Urinary bladder (tissue), 4 donors: ENCODE data around the gene AHCYL1. TPM values are rescaled to one million over a fixed set of nuclear protein-coding genes. Genes with fewer than 3 reads are reported as not detected.

ENCODE experiments used
- DNase-seq: peaks from one replicate; pipeline ENCODE4 v3.0.0-alpha.2; 2015; ENCODE audit errors: extremely low spot score
- H3K27ac ChIP-seq: one replicate; pipeline ENCODE4 v1.5.1; 2013; ENCODE audit warnings: low read depth, mild to moderate bottlenecking, moderate library complexity
- H3K36me3 ChIP-seq: one replicate; pipeline ENCODE4 v1.6.1; 2013; ENCODE audit warnings: mild to moderate bottlenecking, moderate library complexity; ENCODE audit not compliant: insufficient read depth
- H3K4me1 ChIP-seq: one replicate; pipeline ENCODE4 v1.6.1; 2013; ENCODE audit warnings: mild to moderate bottlenecking, moderate library complexity; ENCODE audit not compliant: insufficient read depth
- H3K4me3 ChIP-seq: one replicate; pipeline ENCODE4 v1.5.1; 2013; ENCODE audit warnings: low read depth, low read length
- WGBS: extraction: QIAGEN DNeasy Blood & Tissue Kit; methylation state at CpG from one replicate; pipeline ENCODE4 v1.1.7; 2013; 5-methylcytosine and 5-hydroxymethylcytosine counted together
- polyA plus RNA-seq: library from polyadenylated mRNA; stranded (reverse); fragments of 200-250 nt; gene quantifications from one replicate; pipeline ENCODE4 v1.2.3, GENCODE V29; 2013
- total RNA-seq: library from RNA; depleted of rRNA; stranded (reverse); fragments of >200 nt; gene quantifications from one replicate; pipeline ENCODE4 v1.2.3, GENCODE V29; 2014
- donor health status: healthy with polysubstance abuse.
- donor health status: healthy.

Gene AHCYL1
- total and polyA plus RNA-seq, 2 donors: 46.2 to 68.1 TPM

DNA sequence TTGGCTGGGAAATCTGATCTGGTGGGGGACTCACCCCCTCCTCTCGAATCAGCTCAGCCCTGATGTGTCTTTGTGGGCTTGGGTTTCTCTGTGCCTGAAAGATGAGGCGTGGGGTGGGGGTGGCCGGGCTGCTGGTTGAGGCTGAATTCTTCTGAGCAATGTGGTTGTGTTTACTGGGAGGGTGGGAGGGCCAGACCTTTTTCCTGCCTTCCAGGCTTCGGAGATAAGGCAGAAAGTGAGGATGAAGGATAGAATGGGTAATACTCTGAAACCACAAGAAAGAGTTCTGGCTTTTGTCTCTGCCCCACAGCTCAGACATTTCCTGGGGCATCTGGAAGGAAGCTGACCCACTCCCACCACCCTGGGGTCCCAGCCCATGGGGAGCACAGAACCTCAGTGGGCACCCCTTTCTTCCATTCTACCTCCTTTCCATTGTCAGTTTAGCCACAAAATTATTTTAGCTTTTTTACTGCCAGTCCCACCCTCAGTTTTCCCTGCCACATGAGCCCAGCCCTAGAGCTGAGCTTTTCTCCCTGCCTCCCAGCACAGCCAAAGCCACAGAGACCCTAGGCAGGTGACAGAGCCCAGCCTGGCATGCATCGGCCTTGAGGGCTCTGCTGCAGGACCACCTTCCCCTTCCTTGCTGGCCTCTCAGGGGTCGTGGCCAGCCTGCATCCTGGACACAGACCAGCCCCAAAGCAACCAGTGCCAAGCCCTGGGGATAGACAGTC lies 74.7 kb downstream of the AHCYL1 start:
- 68% methylated on average over 6 of the region's 6 CpGs for WGBS
- Histone ChIP-seq H3K36me3 (peaks cover 2% of the 10 kb centered on the region), H3K27ac (no peak overlapping the region), H3K4me1 (no peaks in the 10 kb centered on the region), H3K4me3 (no peak overlapping the region)
- DNase-seq: no peak

DNA sequence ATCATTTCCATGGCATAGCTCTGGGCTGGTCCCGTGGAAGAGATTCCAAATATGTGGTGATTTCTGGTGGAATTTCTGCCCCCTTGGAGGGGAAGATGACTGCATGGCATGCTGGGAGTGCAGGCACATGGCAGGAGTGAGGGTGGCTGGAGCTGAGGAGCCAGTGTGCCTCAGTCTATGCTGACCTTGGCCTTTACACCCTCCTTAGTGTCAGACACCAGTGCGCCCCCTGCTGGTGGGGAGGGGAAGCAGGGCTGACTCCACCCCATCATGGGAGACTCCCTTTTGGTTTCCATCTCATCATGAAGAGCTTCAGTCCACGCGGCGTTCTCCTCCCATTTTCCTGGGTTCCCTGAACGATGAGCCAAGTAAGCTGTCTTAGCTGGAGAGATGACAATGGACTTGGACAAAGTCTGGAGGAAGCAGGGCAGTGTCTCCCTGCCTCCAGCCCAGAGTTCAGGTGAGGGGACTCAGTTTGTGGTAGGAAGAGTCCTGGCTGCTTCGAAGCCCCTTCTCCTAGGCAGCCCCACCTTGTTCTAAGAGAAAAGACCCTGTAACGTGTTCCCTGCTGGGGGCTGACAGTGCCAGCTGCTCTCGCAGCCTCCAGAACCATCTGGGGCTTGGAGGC lies 75.6 kb downstream of the AHCYL1 start:
- no peak overlapping the region for H3K27ac ChIP-seq
- H3K36me3 ChIP-seq: peaks cover 2% of the 10 kb centered on the region
- DNase-seq: no peak
- H3K4me3 ChIP-seq: no peak overlapping the region
- 86% methylated on average over 9 of the region's 9 CpGs for WGBS
- no peaks in the 10 kb centered on the region for H3K4me1 ChIP-seq

DNA sequence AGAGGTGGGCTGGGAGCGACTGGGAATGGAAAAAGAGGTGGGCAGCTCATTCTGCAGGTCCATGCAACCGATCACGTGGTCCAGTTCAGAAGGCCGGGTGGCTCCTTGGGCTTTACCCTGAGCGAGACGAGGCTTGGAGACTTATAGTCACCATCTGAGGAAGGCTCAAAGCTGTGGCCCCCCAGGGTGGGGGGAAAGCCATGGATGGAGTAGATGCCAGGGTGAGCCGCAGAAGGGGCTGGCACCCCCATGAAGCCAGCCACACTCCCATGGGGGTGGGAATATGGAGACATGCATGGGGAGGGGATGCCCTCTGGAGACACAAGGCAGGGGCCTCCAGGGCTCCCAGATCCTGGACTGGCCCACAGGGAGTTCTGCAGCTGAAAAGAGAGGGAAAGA lies 76.1 kb downstream of the AHCYL1 start:
- no peak overlapping the region for H3K4me3 ChIP-seq
- 90% methylated on average over 7 of the region's 7 CpGs for WGBS
- H3K27ac ChIP-seq: no peak overlapping the region
- no peaks in the 10 kb centered on the region for H3K4me1 ChIP-seq
- DNase-seq: no peak
- H3K36me3 ChIP-seq: peaks cover 2% of the 10 kb centered on the region

DNA sequence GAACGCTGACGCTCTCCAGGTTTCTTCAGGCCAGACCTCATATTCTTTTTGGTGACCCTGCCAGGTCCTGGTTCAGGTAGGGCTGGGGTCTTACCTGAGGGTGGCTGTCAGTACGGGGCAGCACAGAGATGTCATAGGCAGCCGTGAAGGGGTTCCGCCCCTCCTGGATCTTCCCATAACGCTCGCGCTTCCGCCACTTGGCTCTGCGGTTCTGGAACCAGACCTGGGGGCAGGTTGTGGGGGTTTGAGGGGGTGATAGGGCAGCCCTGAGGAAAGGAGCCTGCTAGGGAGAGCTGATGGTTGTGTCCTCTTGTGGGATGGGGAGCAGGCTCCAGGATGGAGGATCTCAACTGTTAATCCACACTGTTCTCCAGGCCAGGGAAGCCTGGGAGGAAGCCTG lies 76.8 kb downstream of the AHCYL1 start:
- Histone ChIP-seq H3K4me3 (no peak overlapping the region), H3K27ac (no peak overlapping the region), H3K36me3 (peaks cover 2% of the 10 kb centered on the region), H3K4me1 (no peaks in the 10 kb centered on the region)
- DNase-seq: no peak
- 92% methylated on average over 10 of the region's 10 CpGs for WGBS

DNA sequence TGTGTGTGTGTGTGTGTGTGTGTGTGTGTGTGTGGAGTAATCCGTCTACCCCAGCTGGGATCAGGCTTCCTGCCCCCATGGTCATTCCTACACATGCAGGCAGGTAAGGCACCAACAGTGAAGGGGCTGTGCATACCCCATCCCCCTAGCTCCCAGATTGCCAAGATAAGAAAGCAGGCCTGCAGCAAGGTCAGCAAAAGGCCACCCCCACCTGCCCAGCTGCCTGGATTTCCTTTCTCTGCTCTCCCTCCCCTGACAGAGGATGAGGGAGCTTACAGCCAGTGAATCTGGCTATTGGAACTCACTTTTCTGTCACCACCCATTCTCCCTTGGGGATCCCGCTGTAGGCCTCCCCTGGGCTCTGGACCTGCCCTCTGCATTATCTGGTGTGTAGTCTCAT lies 78.0 kb downstream of the AHCYL1 start:
- Histone ChIP-seq H3K4me3 (no peak overlapping the region), H3K27ac (no peak overlapping the region), H3K36me3 (peaks cover under 1% of the 10 kb centered on the region), H3K4me1 (no peaks in the 10 kb centered on the region)
- no peak for DNase-seq
- 83% methylated on average over 2 of the region's 2 CpGs for WGBS

DNA sequence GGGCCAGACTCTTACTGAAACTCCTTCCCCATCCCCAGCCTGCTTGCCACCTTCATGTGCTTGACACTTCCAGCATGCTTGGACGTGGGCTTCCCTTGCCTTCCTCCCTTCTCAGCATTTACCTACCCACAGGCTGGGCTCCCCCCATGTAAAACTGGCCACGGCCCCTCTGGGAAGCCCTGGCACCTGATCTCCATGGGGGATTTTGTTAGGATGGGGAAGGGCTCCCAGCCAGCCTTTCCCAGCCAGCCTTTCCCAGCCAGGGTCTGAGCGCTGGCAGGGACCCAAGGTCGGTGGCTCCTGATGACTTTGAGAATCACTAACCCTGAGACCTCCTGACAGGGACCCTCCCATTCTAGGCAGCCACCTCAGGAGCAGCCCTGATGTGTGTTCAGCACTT lies 79.2 kb downstream of the AHCYL1 start:
- Histone ChIP-seq H3K4me3 (no peak overlapping the region), H3K27ac (no peak overlapping the region), H3K4me1 (no peaks in the 10 kb centered on the region), H3K36me3 (no peaks in the 10 kb centered on the region)
- no peak for DNase-seq
- WGBS: 60% methylated on average over 4 of the region's 4 CpGs

DNA sequence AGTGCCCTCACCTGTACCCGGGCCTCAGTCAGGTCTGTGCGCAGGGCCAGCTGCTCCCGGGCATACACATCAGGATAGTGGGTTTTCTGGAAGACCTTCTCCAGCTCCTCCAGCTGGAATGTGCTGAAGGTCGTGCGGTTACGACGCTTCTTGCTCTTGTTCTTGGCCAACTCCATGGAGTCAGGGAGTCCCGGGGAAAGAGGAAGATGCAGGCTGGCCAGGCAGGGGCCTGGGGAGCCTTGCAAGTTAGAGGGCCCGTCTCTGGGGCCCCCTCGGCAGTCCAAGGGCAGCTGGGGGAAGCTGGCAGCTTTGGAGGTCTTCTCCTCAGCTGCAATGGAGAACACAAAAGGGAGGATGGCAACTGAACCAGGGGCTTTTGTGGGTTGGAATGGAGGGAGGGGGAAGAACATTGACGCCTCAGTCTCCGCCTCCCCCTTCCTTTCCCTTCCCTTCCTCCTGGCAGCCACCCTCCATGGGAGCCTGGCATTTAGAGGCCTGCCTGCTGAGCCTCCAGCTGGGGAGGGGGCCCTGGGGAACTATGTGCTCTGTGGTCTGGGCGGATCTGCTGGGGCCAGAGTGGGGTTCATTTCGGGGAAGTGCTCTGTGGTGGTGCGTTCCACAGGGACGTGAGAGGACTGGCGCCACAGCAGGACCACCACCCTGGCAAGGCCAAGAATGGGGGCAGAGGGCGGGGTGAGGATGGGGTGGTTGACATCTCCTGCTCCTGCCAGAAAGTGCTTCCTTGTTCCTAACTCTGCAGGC lies 80.2 kb downstream of the AHCYL1 start:
- WGBS: 85% methylated on average over 18 of the region's 18 CpGs
- Histone ChIP-seq H3K27ac (no peak overlapping the region), H3K4me1 (no peaks in the 10 kb centered on the region), H3K4me3 (no peak overlapping the region), H3K36me3 (no peaks in the 10 kb centered on the region)
- DNase-seq: no peak

DNA sequence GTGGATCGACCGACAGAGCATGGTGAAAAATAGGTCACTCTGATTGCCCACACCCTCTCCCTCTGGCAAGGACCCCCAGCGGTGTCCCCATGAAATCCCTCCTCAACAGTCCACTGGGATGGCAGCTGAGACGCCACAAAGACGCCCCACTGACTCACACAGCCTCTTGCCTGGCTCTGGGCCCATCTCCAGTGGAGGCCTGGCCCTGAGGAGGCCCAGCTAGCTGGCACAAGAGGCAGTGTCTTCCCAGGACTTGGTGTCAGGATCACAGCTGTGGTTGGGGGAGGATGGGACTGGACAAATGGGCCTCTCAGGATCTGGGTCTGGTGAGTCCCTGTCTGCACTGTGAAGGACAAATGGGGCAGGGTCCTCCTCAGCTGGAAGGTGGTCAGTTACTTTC lies 81.3 kb downstream of the AHCYL1 start:
- Histone ChIP-seq H3K27ac (no peak overlapping the region), H3K4me3 (no peak overlapping the region), H3K4me1 (no peaks in the 10 kb centered on the region), H3K36me3 (no peaks in the 10 kb centered on the region)
- no peak for DNase-seq
- WGBS: 85% methylated on average over 5 of the region's 5 CpGs

DNA sequence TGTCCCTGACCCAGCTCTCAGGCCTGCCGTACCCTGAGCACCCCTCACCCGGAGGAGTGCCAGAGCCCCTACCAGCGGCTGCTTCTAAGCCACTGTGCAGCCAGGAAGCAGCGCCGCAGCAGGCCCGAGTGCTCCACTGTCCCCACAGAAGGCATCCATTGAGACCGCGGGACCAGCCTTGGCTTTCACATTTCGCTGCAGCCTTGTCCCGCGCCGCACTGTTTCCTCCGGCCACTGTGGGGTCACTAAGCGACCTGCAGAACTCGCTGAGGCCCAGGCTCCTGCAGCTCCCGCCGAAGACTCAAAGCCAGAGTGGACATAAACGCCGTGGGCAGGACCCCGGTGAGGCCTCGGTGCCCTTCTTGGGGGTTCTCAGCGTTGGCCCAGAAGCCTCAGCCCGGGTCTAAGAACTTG lies 82.9 kb downstream of the AHCYL1 start:
- H3K27ac ChIP-seq: no peak overlapping the region
- DNase-seq: no peak
- H3K36me3 ChIP-seq: no peaks in the 10 kb centered on the region
- H3K4me3 ChIP-seq: no peak overlapping the region
- WGBS: 56% methylated on average over 23 of the region's 23 CpGs
- H3K4me1 ChIP-seq: no peaks in the 10 kb centered on the region

DNA sequence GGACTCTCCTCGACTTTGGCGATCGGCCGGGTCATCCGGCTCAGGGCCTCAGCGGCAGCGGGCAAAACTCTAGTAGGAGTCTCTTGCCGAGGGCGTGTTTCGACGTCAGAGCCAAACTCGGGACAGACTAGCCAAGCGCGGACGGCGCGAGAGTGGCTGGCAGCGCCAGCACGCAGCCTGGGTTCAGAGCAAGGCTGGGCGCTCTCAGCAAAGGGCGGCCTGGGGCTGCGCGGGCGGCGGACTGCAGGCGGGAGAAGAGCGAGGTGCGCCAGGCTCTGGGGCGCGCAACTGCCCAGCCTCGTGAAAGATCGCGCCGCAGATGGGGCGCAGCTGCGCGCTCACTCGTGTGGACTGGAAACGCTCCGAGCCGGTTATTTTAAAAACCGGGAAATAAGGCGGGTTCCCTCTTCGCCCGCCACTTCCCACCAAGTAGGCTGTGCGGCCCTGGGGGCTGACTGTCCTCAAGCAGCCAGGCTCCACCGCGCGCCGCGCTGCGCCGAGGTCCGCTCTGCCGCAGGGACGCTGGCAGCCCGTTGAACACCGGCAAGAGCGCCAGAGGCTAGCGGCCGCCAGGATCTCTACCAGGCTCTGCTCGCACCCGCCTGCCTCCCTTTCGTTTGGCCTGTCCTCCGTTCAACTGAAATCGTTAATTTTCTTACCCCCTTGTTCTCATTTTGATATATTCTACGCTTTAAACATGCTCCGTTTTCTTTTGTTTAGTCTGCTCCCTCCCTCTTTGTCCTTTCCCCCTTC lies 83.5 kb downstream of the AHCYL1 start:
- Histone ChIP-seq H3K36me3 (no peaks in the 10 kb centered on the region), H3K27ac (no peak overlapping the region), H3K4me3 (no peak overlapping the region), H3K4me1 (no peaks in the 10 kb centered on the region)
- WGBS: 13% methylated on average over 68 of the region's 68 CpGs
- no peak for DNase-seq

DNA sequence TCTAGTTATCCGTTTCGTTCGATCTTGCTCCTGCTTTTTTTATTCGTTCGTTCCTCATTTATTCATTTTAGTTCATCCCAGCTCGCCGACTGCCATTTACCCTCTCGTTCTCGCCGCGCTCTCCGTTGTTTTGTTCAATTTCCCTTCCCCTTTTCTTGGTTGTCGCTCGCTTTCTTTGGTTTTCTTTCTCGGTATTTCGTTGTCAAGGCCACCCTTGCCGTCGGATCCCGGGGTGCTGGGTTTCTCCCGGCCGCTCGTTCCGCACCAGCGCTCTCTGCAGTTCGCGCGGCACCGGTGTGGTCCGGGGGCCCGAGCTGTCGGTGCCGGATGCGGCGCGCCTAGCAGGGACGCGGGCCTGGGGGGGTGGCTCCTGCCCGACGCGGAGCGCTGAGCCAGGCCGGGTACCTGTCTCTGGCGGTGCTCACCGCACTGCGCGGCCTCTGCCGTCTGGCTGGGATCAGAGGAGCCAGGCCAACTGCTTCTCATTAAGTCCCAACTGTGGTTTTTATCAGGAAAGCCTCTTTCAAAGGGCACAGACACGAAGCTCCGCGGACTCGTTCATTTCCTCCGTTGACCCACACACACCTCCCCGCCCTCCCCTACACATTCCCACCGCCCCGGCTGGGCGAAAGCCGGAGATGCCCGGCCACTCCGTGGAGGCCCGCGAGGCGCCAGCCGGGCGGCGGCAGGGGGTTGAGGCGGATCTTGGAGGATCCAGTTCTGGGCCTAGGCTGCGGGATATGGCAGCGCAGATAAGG lies 84.3 kb downstream of the AHCYL1 start:
- no peaks in the 10 kb centered on the region for H3K4me1 ChIP-seq
- 9% methylated on average over 68 of the region's 68 CpGs for WGBS

DNA sequence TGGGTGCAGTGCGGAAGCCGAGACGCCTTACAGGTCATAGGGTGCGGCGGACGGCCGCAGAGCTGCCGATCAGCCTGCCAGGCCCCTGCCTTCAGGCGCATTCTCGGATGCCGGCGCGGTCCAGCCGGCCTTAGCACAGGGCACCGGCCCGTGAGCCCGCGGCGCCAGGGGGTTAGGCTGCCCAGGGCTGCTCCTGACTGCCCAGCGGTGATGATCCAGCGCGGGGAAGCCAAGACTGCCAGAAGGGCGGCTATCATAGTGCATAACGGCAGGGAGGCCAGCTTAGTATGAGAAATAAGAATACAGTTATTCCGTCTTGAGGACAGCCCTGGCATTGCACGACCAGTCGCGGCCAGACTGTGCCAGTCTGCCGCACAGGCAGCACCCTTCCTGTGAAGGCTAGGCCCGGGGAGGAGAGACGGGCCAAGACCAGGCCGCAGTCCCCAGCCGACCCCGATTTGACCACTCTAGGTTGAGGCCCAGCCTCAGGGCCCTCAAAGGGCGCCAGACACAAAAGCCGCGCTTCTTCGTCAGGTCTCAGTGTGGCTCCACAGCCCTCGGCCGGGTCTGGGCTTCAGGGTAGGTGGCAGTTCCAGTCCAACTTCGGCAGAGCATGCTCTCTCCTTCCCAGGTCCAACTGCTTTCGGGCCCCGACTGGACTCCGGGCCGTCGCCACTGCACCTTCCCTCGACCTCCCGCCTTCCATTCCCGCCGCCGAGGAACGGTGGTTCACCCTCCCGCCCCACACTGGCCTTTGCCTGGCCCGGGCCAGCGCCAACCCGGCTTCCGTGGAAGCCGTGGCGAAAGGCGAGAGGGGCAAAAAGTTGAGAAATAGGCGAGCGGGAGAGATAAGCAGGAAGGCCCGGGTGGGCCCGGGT lies 85.1 kb downstream of the AHCYL1 start:
- Histone ChIP-seq H3K4me3 (peak overlapping the region; percentile 1), H3K4me1 (no peaks in the 10 kb centered on the region), H3K36me3 (no peaks in the 10 kb centered on the region), H3K27ac (no peak overlapping the region)
- WGBS: 42% methylated on average over 64 of the region's 64 CpGs
- no peak for DNase-seq

More for the DNA sequence above, 84.3 kb downstream of the AHCYL1 start:
- Histone ChIP-seq H3K4me3 (no peak overlapping the region), H3K27ac (no peak overlapping the region), H3K36me3 (no peaks in the 10 kb centered on the region)
- DNase-seq: no peak
